HepG2 (cell line): ENCODE data around the gene STKLD1. TPM values are rescaled to one million over a fixed set of nuclear protein-coding genes. Genes with fewer than 3 reads are reported as not detected.
A peak's percentile ranks its signal among the peaks of the same experiment; 100 is the strongest.
"Not testable (repeated sequence)": the region's sequence is repeated elsewhere in the genome, so short reads cannot be mapped to it uniquely, and the experiment has no call there.

Experiments
- ATAC-seq: fragments of 200-7000 bp; cut with Tn5 transposase; 3 replicates; pipeline ENCODE4 v1.9.1; 2020; ENCODE audit warnings: mild to moderate bottlenecking, moderate library complexity
- BruUV-seq: library from RNA; stranded (reverse); fragments of 400-500 nt; replicated peaks from 2 replicates; lab custom pipeline; 2021; lab: Mats Ljungman, UMichigan
- CTCF ChIA-PET: fragments of 300-600 bp; formaldehyde crosslinking; extraction: SDS; loops from one replicate; lab custom pipeline; 2021; ENCODE audit warnings: low total read pairs, inconsistent platforms, low intra/inter-chr PET ratio; lab: Yijun Ruan, JAX
- POLR2A ChIA-PET: fragments of 350-600 bp; sonication (Branson Sonifier 250); formaldehyde crosslinking; loops from one replicate; lab custom pipeline; 2020; ENCODE audit warnings: antibody characterized with exemption, inconsistent platforms; lab: Yijun Ruan, JAX
- DNase-seq: peaks from one replicate; pipeline ENCODE4 v3.0.0-alpha.2; 2015; ENCODE audit warnings: low spot score
- FAIRE-seq: peaks from 3 replicates; lab custom pipeline; 2011; peaks lifted over from hg19 to GRCh38; lab: Jason Lieb, UNC
- H2AFZ ChIP-seq: one replicate; pipeline ENCODE4 v1.6.1; 2011; ENCODE audit warnings: low read length, inconsistent platforms
- H3K27ac ChIP-seq: fragments of 300-600 bp; 3 replicates; pipeline ENCODE4 v1.8.0; 2011; ENCODE audit warnings: mixed run types, mild to moderate bottlenecking, mixed read lengths, low read length, inconsistent platforms; ENCODE audit not compliant: insufficient read depth; ENCODE audit errors: extremely low read length
- H3K27me3 ChIP-seq, 2 experiments: fragments of 200-600 bp in 1 of 2; 2 replicates in 1 of 2; 3 replicates in 1 of 2; pipeline versions ENCODE4 v1.6.0 to v1.8.0; 2011; ENCODE audit warnings: low read length in 2 of 2, mild to moderate bottlenecking in 2 of 2, moderate library complexity in 2 of 2, inconsistent platforms in 1 of 2; ENCODE audit not compliant: insufficient read depth in 2 of 2, control insufficient read depth in 1 of 2
- H3K36me3 ChIP-seq, 2 experiments: fragments of 200-600 bp in 1 of 2; replicated peaks in 1 of 2; 2 replicates in 1 of 2; 3 replicates in 1 of 2; pipeline versions ENCODE4 v1.5.1 to v1.8.0; 2011; ENCODE audit warnings: low read length in 2 of 2, inconsistent platforms in 1 of 2; ENCODE audit not compliant: insufficient read depth in 2 of 2, control insufficient read depth in 1 of 2
- H3K4me1 ChIP-seq: 2 replicates; pipeline ENCODE4 v1.5.1; 2012; ENCODE audit warnings: low read length, inconsistent platforms; ENCODE audit not compliant: insufficient read depth
- H3K4me2 ChIP-seq: 2 replicates; pipeline ENCODE4 v1.6.0; 2011; ENCODE audit warnings: low read depth, low read length, inconsistent platforms
- H3K4me3 ChIP-seq, 3 experiments: fragments of 200-600 bp in 1 of 3; sonication (generic), shearing (Covaris generic) in 1 of 3; replicated peaks in 1 of 3; 2 replicates each; pipeline ENCODE4 v1.5.1; 2011 to 2016; ENCODE audit warnings: low read length in 3 of 3, inconsistent platforms in 2 of 3, low read depth in 2 of 3, mild to moderate bottlenecking in 2 of 3, control low read depth in 1 of 3, mixed read lengths in 1 of 3; ENCODE audit not compliant: insufficient read depth in 1 of 3
- H3K79me2 ChIP-seq: one replicate; pipeline ENCODE4 v1.6.1; 2011; ENCODE audit warnings: low read length, inconsistent platforms; ENCODE audit not compliant: insufficient read depth
- H3K9ac ChIP-seq: 2 replicates; pipeline ENCODE4 v1.6.0; 2011; ENCODE audit warnings: mild to moderate bottlenecking, low read depth, low read length, inconsistent platforms; ENCODE audit not compliant: insufficient read depth
- H3K9me3 ChIP-seq: 2 replicates; pipeline ENCODE4 v1.5.1; 2012; ENCODE audit warnings: mild to moderate bottlenecking, low read length
- H4K20me1 ChIP-seq: 2 replicates; pipeline ENCODE4 v1.6.0; 2011; ENCODE audit warnings: inconsistent platforms, mild to moderate bottlenecking, low read length, moderate library complexity; ENCODE audit not compliant: insufficient read depth
- AKAP8 ChIP-seq: sonication (generic); formaldehyde crosslinking; IDR thresholded peaks from 2 replicates; pipeline ENCODE4 v1.5.1; 2020; ENCODE audit warnings: mild to moderate bottlenecking, missing genetic modification reagents
- CREB1 ChIP-seq, 2 experiments: fragments of 450-650 bp in 1 of 2; IDR thresholded peaks; 2 replicates each; pipeline ENCODE4 v1.6.1; 2016 to 2017; ENCODE audit warnings: control low read depth in 1 of 2, mild to moderate bottlenecking in 1 of 2, missing compliant biosample characterization in 1 of 2, missing genetic modification characterization in 1 of 2
- CTCF ChIP-seq: sonication (generic); formaldehyde crosslinking; IDR thresholded peaks from 2 replicates; pipeline ENCODE4 v1.5.0; 2020; ENCODE audit warnings: mild to moderate bottlenecking, missing genetic modification reagents, moderate library complexity
- KDM2A ChIP-seq: sonication (generic); formaldehyde crosslinking; IDR thresholded peaks from 2 replicates; pipeline ENCODE4 v1.4.0; 2020; ENCODE audit warnings: low read depth, missing genetic modification reagents, borderline replicate concordance
- PAF1 ChIP-seq: IDR thresholded peaks from 2 replicates; pipeline ENCODE4 v1.6.1; 2016; ENCODE audit warnings: missing genetic modification reagents, missing compliant biosample characterization
- POLR2A ChIP-seq, 2 experiments: IDR thresholded peaks; 2 replicates each; pipeline ENCODE4 v1.6.1; 2011; ENCODE audit warnings: low read depth in 2 of 2, low read length in 2 of 2, mild to moderate bottlenecking in 1 of 2, moderate library complexity in 1 of 2; ENCODE audit not compliant: insufficient read depth in 1 of 2
- POLR2AphosphoS5 ChIP-seq: IDR thresholded peaks from 2 replicates; pipeline ENCODE4 v1.6.1; 2012; ENCODE audit warnings: low read depth, low read length
- POLR2G ChIP-seq: fragments of 200-400 bp; formaldehyde crosslinking; IDR thresholded peaks from 2 replicates; pipeline ENCODE4 v1.6.1; 2018; ENCODE audit warnings: mild to moderate bottlenecking, low read depth, low read length, moderate library complexity
- RAD21 ChIP-seq: fragments of 450-650 bp; formaldehyde crosslinking; IDR thresholded peaks from 2 replicates; pipeline ENCODE4 v1.5.0; 2020; ENCODE audit warnings: mild to moderate bottlenecking
- SALL1 ChIP-seq: sonication (generic); formaldehyde crosslinking; IDR thresholded peaks from 2 replicates; pipeline ENCODE4 v1.8.0; 2022; ENCODE audit warnings: mild to moderate bottlenecking, missing genetic modification reagents
- STAG1 ChIP-seq: sonication (generic); formaldehyde crosslinking; IDR thresholded peaks from 2 replicates; pipeline ENCODE4 v1.4.0; 2020; ENCODE audit warnings: missing genetic modification reagents
- ZC3H13 ChIP-seq: sonication (generic); formaldehyde crosslinking; IDR thresholded peaks from 2 replicates; pipeline ENCODE4 v1.8.1; 2023; ENCODE audit warnings: mild to moderate bottlenecking, missing genetic modification reagents, moderate library complexity
- ZGPAT ChIP-seq: IDR thresholded peaks from 2 replicates; pipeline ENCODE4 v1.6.1; 2016; ENCODE audit warnings: mild to moderate bottlenecking
- WGBS: methylation state at CpG from one replicate; pipeline ENCODE4 v1.1.6; 2017; ENCODE audit warnings: low lambda C conversion rate; 5-methylcytosine and 5-hydroxymethylcytosine counted together
- in situ Hi-C: cut with HindIII; loops from 2 replicates; pipeline ENCODE4 v1.10.0; 2017; ENCODE audit warnings: low pct_unique_long_range_greater_than_20kb; ENCODE audit not compliant: extremely low pct_ligation_motif_present
- intact Hi-C: fragments of 100-400 bp; cut with micrococcal nuclease; formaldehyde crosslinking; loops from one replicate; pipeline ENCODE4 v1.10.0; 2022; ENCODE audit not compliant: unreplicated experiment
- polyA plus RNA-seq, 8 experiments: library from polyadenylated mRNA; depleted of rRNA in 3 of 8; stranded (reverse) in 7 of 8; unstranded in 1 of 8; fragments of >200 nt; fragmentation: Illumina TruSeq in 4 of 8; extraction: Trizol in 4 of 8; gene quantifications; 2 replicates each; pipeline versions ENCODE4 v1.2.1 to v1.2.3, GENCODE V29; 2011 to 2016; ENCODE audit warnings: low read depth in 4 of 8, missing spikeins in 1 of 8, mixed read lengths in 1 of 8; ENCODE audit not compliant: insufficient read depth in 1 of 8
- total RNA-seq, 5 experiments: library from RNA; depleted of rRNA; stranded (reverse); fragments of >200 nt; fragmentation: Illumina TruSeq; extraction: Trizol; gene quantifications; 2 replicates each; pipeline ENCODE4 v1.2.3, GENCODE V29; 2016; ENCODE audit warnings: low read depth in 1 of 5

The STKLD1 gene
- total and polyA plus RNA-seq, 2 of the 13 experiments (the other 11 are each of a cell fraction or from before 2014, with no cell fraction given), result 1.5 to 2.2 TPM

GRCh38 chr9:133329306-133330156 is 46.6 kb upstream of the STKLD1 start:
- H3K4me2 ChIP-seq; DNase-seq; H4K20me1 ChIP-seq; H3K4me1 ChIP-seq; H3K9me3 ChIP-seq; H2AFZ ChIP-seq; FAIRE-seq; H3K27ac ChIP-seq; ATAC-seq; H3K4me3 ChIP-seq; H3K9ac ChIP-seq; BruUV-seq; H3K27me3 ChIP-seq; POLR2A ChIA-PET; TF ChIP-seq CREB1 (IDR thresholded peaks at IDR 0.05): not testable (repeated sequence)
- CTCF ChIA-PET, result interaction anchor here (0.8 to 2.3 kb wide), 4 partner anchors 142 to 145 kb away, joined by 3 to 7 read pairs (median 4); no protein-coding TSS in a partner anchor
- peak; percentile 27; the same call in 1 of the 2 replicates for TF ChIP-seq ZGPAT
- TF ChIP-seq CTCF, result peak; percentile 79
- peak; percentile 89 for TF ChIP-seq ZC3H13
- peak; percentile 91 for TF ChIP-seq KDM2A (CRISPR knock-in tag)
- peak; percentile 31; the same call in 1 of the 2 replicates for TF ChIP-seq CREB1 (CRISPR knock-in tag; IDR thresholded peaks at IDR 0.05)
- 0 out of 4 replicates have a peak, but pooled peaks of 1 of the 2 experiments have one; percentile 25 for TF ChIP-seq POLR2A (IDR thresholded peaks at IDR 0.05; ENCODE audit: insufficient read depth in 1 of 2, low read depth in 2 of 2, low read length in 2 of 2)
- TF ChIP-seq SALL1, result 0 out of 2 replicates have a peak, but pooled peaks have one; percentile 24
- TF ChIP-seq STAG1 (CRISPR knock-in tag), result peak; percentile 73
- TF ChIP-seq POLR2AphosphoS5, result peak; percentile 32; the same call in 1 of the 2 replicates
- 0 out of 2 replicates have a peak, but pooled peaks have one; percentile 47 for TF ChIP-seq AKAP8 (CRISPR knock-in tag)
- peak; percentile 56; the same call in 1 of the 2 replicates for TF ChIP-seq PAF1 (CRISPR knock-in tag)
- TF ChIP-seq POLR2G, result 0 out of 2 replicates have a peak, but pooled peaks have one; percentile 36
- peak; percentile 74 for TF ChIP-seq RAD21 (CRISPR knock-in tag)
- in situ Hi-C loops, result loop anchor here (5.0 to 10.0 kb wide), 2 partner anchors 85 to 142 kb away; no protein-coding TSS in a partner anchor
- Histone ChIP-seq H3K79me2 (peaks cover 11% of the 10 kb centered on the region), H3K36me3 (peaks cover 18 to 38% of the 10 kb centered on the region in 2 experiments; a peak in 4 of 5 replicates)
- 60% methylated on average over 19 of the region's 21 CpGs for WGBS
- intact Hi-C loops, result loop anchor here (2.0 kb wide), 1 partner anchor 141 kb away; no protein-coding TSS in a partner anchor
